Measurements from ENCODE around the gene CDH23.

DNA sequence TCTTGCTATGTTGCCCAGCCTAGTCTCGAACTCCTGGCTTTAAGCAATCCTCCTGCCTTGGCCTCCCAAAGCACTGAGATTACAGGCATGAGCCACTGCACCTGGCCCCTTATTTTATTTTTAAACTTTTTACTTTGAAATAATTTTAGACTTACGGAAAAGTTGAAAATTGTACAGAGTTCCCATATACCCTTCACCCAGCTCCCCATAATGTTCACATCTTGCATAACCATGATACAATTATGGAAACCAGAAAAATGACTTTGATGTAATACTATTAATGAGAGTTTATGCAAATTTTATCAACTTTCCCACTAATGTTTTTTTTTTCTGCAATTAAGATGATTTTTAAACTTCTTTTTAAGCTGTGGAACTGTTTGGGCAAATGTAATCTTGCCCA, 58.3 kb downstream of the CDH23 start:
- TF ChIP-seq, protein P1, sequence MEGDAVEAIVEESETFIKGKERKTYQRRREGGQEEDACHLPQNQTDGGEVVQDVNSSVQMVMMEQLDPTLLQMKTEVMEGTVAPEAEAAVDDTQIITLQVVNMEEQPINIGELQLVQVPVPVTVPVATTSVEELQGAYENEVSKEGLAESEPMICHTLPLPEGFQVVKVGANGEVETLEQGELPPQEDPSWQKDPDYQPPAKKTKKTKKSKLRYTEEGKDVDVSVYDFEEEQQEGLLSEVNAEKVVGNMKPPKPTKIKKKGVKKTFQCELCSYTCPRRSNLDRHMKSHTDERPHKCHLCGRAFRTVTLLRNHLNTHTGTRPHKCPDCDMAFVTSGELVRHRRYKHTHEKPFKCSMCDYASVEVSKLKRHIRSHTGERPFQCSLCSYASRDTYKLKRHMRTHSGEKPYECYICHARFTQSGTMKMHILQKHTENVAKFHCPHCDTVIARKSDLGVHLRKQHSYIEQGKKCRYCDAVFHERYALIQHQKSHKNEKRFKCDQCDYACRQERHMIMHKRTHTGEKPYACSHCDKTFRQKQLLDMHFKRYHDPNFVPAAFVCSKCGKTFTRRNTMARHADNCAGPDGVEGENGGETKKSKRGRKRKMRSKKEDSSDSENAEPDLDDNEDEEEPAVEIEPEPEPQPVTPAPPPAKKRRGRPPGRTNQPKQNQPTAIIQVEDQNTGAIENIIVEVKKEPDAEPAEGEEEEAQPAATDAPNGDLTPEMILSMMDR (IDR thresholded peaks at IDR 0.05) = no peak
- TF ChIP-seq EP300 (IDR thresholded peaks at IDR 0.05) (no peak), POLR2A (IDR thresholded peaks at IDR 0.05) (no peak)
